Suppressor macrophage treated with lipopolysaccharide for 1 hour (primary cell): ENCODE results near the gene SDK2.
A peak's percentile ranks its signal among the peaks of the same experiment; 100 is the strongest.

Experiments
- DNase-seq, 3 donors: peaks; one replicate each; pipeline ENCODE4 v3.0.0-alpha.2; 2020 to 2022

SDK2 gene

GRCh38 chr17:73404246-73404645 lies 240.0 kb downstream of the SDK2 start:
- no peak for DNase-seq

DNA sequence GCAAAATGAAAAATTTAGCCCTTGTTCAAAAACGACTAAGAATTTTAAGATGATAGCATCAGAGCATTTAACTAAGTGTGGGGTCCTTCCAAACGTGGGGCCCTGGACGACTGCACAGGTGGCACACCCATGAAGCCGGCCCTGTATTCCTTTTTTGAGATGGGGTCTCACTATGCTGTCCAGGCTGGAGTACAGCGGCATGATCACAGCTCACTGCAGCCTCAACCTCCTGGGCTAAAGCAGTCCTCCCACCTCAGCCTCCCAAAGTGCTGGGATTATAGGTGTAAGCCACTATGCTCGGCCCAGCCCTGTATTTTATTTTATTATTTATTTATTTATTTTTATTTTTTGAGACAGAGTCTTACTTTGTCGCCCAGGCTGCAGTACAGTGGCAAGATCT lies 241.8 kb downstream of the SDK2 start:
- no peak for DNase-seq

DNA sequence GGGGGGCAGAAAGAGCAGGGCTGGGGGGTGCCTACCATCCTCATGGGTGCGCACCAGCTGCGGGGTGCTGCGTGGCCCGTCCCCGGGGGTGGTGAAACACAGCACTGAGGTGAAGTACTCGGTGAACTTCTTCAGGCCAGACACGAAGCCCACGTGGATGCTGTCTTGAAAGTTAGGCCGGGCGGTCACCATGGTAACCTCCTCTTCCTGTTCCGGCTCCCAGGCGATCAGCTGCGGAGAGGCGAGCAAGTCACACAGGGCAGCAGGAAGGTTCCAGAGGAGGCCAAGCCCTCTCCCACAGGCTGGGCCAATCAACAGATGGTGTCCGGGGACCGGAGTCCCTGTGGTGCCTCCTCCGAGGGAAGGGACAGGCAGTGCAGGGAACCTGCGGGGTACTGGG lies 242.3 kb downstream of the SDK2 start:
- DNase-seq: peak; percentile 32 to 56 (median 33)

GRCh38 chr17:73400915-73401545 lies 243.2 kb downstream of the SDK2 start:
- no peak for DNase-seq

DNA sequence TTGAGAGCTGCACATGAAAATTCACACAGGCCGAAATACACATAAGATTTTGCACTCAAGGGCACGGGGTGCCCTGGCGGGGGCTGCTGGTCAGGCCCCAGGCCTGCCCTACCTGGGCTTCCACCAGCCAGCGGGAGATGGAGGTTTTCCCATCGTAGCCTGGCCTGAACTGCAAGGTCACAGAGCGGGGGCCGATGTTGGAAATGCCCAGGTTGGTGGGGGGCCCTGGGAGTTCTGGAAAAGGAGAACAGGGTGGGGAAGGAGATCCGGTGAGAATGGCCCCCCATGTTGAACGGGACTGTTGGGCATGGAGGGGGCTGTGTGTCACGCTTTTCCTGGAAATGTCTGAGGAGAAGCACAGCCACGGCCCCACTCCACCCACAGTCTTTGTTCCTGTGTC lies 245.2 kb downstream of the SDK2 start:
- no peak for DNase-seq

DNA sequence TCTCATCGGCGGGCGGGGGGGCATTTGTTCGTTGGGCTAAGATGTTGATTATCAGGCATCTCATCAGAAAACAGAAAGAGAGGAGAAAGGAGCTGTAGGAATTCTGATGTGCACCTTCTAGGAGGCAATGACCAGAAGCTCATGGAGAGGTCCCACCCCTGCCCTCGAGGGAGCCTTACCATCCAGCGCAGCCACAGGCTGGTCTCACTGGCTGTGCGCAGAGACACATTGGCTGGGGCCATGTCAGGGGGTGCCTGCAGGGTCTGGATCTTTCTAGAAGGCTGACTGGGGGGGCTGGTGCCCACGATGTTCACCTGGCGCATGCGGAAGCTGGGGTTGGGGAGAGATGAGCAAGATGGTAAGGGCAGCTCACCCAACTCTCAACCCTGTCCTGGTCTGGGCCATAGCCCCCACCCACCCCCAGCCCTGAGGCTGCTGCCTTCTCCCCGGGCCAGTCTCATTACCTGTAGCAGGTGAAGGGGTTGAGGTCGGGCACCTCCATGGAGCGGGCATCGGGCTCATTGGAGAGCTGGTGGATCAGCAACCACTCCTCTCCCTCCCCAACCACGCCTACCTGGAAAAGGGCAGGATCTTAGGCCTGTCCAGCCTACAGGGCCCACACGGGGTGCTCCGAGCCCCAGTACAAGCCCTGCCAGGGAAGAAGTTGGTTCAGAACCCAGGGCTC lies 246.2 kb downstream of the SDK2 start:
- DNase-seq: no peak

- DNase-seq: no peak
These were observed 246.9 kb downstream of the SDK2 start for GRCh38 chr17:73397278-73397826.

DNA sequence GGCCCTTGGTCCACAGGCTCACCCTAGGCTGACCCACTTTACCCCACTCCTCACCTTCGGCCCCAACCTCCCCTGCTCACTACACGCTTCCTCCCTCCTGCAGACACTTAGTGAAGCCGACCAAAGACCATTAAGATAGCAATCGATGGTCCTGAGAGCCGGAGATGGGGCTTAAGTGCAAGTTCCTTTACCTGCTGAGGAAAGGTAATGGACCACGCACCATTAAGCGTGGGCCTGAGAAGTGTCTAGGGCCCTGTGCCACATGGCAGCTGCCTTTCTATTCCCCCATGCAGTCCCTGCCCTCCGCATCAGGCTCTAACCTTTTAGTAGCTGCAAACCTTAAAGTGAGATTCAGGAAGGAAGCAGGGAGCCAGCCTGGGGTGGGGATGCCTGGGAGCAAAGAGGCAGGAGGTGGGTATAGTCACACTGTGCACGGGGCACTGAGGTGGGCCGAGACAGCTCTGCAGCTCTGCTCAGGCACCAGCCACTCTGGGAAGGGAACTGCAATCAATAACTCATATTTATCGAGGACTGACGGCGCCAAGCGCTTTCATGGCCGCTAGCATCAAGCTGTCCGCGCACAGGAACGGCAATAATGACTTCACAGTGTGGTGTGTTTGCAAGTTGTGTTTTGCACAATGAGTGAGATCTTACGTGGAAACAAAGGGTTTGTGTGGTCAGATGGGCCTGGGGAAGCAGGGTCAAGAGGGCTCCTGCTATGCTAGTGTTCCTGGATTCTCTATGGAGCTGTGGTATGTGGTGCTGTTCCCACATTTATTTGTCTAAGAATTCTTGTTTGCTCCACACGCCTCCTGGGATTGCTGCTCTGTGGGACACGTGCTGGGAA lies 247.6 kb downstream of the SDK2 start:
- DNase-seq: no peak

- DNase-seq: no peak
These were observed 249.5 kb downstream of the SDK2 start for GRCh38 chr17:73394512-73395450.

DNA sequence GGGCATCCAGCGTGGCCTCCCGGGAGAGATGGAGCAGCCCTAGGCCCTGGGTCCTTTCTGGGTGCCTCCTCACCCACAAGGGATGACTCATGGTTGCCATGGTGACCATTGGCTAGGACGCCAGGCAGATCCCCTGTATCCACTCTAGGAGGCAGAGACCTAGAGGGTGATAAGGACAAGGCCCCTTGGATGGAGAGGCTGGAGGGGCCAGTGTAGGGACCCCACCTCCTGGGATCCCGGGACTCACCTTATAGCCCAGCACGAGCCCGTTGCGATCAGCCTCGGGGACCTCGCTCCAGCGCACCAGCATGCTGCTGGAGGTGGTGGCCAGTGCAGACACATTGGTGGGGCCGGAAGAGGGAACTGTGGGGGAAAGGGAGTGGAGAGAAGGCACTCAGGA lies 250.3 kb downstream of the SDK2 start:
- DNase-seq: peak in 2 of 3 donors; percentile 32 to 40

DNA sequence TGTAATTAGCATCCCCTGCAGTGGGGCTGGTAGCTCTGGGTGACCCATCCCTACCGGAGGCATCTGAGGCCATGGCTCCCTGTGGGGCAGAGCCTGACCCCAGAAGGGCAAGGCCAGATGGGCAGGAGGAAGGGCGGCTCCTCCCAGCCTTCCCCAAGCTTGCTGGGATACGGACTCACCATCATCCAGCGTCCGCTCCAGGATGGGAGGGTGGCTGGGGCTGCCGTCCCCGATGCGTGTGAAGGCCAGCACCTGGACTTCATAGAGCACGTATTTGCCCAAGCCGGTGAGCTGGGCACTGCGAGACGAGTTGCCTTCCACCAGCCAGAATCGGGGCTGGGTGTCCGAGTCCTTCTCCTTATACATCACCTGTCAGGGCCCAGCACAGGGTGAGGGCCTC lies 250.9 kb downstream of the SDK2 start:
- DNase-seq: no peak

DNA sequence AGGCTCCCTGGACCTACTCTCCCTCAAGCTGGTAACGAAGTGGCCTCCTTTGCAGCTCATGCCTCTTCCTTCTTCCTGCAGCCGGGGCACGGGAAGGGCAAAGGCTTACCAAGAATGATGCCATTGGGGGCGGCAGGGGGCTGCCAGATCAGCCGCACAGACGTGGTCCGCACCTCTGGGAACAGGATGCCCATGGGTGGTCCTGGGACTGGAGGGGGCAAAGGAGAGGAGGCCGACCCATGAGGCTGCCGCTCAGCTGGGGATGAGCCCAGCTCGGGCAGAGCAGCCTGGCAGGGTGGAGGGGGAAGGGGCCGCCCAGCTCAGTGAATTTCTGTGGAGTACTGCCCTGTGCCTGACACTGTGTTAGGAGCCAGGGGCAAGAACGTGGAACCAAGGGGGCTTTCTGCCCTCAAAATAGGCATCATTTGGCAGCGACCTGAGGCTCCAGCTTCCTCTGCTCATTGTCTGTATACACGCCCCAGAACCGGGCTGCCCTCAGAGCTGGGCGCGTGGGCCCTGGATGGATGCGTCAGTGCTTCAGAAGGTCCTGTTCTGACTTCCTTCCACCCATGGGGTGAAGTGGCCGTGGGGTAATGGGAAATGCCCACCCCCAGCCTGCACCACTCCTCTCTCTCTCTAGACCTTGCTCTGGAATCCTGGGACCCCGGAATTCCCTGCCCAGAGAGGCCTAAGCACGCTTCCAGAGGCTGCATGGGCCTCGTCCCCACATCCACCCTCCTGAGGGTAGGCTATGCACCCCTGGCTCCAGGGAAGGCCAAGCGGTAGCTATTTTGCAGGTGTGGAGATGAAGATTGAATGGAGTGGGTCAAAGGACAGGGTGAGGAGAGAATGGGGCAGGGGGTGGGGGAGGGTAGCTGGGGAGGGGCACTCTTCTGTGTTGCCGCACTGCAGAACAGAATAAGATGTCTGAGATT lies 252.6 kb downstream of the SDK2 start:
- DNase-seq: no peak

- DNase-seq: no peak
These were observed 253.4 kb downstream of the SDK2 start for GRCh38 chr17:73390851-73391250.

GRCh38 chr17:73390221-73390620 lies 254.0 kb downstream of the SDK2 start:
- no peak for DNase-seq

GRCh38 chr17:73389411-73389810 lies 254.8 kb downstream of the SDK2 start:
- DNase-seq: no peak

DNA sequence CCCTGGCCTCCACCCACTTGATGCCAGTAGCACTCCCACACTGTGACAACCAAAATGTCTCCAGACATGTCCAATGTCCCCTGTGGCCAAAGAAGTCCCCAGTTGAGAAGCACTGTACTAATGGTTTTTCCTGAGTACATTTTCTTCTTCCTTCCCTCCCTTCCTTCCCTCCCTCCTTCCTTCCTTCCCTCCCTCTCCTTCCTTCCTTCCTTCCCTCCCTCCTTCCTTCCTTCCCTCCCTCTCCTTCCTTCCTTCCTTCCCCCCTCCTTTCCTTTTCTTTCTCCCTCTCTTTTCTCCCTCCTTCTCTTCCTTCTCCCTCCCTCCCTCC lies 255.7 kb downstream of the SDK2 start:
- DNase-seq: no peak

GRCh38 chr17:73387746-73388577 lies 256.3 kb downstream of the SDK2 start:
- DNase-seq: no peak

DNA sequence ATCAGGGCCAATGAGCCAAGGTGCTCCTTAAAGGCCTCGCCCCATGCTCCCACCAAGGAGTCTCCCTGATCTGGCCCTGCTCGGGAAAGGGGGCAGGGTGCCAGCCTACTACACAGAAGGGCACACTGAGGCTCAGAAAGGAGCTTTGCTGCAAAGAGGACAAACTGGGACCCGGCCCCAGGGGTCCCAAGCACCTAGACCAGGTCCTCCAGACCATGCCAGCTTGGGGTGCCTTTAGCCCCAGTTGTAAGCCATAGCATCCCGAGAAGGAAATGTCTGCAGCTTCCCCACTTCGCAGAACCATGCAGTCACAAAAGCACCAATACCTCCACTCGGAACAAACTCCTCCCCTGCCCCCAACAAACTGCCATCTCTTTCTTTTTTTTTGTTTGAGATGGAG lies 257.7 kb downstream of the SDK2 start:
- DNase-seq: no peak

- DNase-seq: no peak
These were observed 259.3 kb downstream of the SDK2 start for GRCh38 chr17:73384926-73385325.

DNA sequence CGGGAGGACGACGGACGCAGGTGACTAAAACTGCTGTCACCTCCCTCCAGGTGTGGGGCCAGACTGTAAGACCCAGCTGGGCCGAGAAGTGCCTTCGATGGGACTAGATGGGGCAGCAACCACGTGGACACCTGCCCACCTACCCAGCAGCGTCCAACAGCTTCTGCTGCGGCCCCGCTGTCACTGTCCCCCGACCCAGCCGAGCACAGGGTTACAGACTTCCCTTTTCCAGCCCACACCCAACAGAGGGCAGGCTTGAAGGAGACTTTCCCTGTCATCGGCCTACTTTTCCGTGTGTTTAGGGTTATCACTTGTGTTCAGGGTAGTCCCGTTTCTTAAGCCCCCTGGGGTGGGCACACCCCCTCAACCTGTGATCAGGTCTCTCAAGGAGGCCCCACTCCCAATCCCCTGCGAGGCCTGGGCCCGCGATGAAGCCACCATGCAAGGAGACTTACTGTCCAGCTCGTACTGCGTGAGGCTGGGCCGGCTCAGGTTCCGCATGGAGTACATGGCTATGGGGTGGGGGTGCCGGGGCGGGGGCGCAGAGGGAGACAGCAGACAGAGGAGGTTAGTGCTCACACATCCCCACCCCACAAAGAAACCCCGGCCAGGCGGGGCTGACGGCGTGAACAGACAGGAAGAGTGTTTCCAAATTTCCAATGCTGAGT lies 263.7 kb downstream of the SDK2 start:
- no peak for DNase-seq
